IPS-NIHi11 (cell line): ENCODE results near the gene FAF1.
A peak's percentile ranks its signal among the peaks of the same experiment; 100 is the strongest.
"Not testable (repeated sequence)": the region's sequence is repeated elsewhere in the genome, so short reads cannot be mapped to it uniquely, and the experiment has no call there.

ENCODE experiments used
- DNase-seq: peaks from one replicate; pipeline ENCODE4 v3.0.0; 2012; ENCODE audit warnings: mixed read lengths, low spot score

Gene FAF1

GRCh38 chr1:50907610-50908009, 52.5 kb downstream of the FAF1 start:
- not testable (repeated sequence) for DNase-seq

- DNase-seq = not testable (repeated sequence)
These were observed 54.0 kb downstream of the FAF1 start for GRCh38 chr1:50906050-50906449.

DNA sequence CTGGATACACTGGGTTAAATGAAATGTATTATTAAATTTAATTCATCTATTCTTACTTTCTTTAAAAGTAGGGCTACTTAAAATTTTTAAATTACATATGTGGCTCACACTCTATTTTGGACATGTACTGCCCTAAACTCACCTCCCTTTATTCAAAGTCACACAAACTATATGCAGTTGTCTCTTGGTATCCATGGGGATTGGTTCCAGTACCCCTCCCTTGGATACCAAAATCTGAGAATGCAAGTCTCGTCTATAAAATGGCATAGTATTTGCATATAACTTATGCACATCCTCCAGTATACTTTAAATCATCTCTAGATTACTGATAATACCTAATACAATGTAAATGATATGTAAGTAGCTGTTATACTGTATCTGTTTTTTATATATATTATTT, 57.6 kb downstream of the FAF1 start:
- no peak for DNase-seq

DNA sequence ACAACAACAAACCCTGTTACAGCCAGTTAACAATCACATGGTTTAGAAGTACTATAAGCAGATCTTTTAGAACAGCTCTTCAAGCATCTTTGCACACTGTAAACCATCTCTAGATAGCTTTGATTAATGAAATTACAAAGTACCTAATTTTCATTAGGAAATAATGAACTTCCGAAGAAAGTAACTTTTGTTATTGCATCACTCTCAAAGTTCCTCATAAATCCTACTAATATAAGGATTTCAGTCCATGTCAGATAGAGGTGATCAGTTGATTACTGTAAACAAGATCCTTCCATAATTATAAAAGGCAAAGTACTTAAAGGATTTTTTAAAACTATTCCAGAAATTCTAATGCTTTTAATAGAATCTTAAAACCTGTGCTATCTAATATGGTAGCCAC, 58.2 kb downstream of the FAF1 start:
- no peak for DNase-seq

GRCh38 chr1:50898773-50899172, 61.3 kb downstream of the FAF1 start:
- no peak for DNase-seq

- no peak for DNase-seq
These were observed 65.7 kb downstream of the FAF1 start for GRCh38 chr1:50894340-50894739.

GRCh38 chr1:50893466-50893865, 66.6 kb downstream of the FAF1 start:
- DNase-seq = no peak

DNA sequence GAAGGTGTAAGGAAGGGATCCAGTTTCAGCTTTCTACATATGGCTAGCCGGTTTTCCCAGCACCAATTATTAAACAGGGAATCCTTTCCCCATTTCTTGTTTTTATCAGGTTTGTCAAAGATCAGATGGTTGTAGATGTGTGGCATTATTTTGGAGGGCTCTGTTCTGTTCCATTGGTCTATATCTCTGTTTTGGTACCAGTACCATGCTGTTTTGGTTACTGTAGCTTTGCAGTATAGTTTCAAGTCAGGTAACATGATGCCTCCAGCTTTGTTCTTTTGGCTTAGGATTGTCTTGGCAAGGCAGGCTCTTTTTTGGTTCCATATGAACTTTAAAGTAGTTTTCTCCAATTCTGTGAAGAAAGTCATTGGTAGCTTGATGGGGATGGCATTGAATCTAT, 72.5 kb downstream of the FAF1 start:
- not testable (repeated sequence) for DNase-seq

GRCh38 chr1:50880373-50880772, 79.7 kb downstream of the FAF1 start:
- DNase-seq = no peak

GRCh38 chr1:50879137-50879536, 80.9 kb downstream of the FAF1 start:
- DNase-seq = no peak

- no peak for DNase-seq
These were observed 81.6 kb downstream of the FAF1 start for GRCh38 chr1:50878434-50878833.

- DNase-seq = no peak
These were observed 82.4 kb downstream of the FAF1 start for GRCh38 chr1:50877641-50878040.

- DNase-seq = peak; percentile 44
These were observed 86.4 kb downstream of the FAF1 start for GRCh38 chr1:50873458-50874187.

DNA sequence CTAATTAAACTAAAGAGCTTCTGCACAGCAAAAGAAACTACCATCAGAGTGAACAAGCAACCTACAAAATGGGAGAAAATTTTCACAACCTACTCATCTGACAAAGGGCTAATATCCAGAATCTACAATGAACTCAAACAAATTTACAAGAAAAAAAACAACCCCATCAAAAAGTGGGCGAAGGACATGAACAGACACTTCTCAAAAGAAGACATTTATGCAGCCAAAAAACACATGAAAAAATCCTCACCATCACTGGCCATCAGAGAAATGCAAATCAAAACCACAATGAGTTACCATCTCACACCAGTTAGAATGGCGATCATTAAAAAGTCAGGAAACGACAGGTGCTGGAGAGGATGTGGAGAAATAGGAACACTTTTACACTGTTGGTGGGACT, 95.2 kb downstream of the FAF1 start:
- DNase-seq = not testable (repeated sequence)

DNA sequence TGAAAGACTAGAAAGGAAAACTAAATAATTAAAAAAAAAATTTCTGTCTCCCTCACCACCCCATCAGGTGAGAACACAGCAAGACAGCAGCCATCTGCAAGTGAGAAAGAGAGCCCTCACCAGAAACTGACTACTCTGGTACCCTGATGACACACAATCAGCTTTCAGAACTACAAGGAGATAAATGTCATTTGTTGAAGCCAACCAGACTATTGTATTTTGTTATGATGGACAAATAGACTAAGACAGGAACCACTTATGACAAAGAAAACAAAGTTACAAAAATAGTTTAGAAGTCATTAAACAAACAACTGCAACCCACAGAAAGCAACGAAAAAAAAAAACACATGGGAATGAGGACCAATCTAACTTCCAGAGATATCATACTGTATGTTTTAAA, 98.3 kb downstream of the FAF1 start:
- no peak for DNase-seq

GRCh38 chr1:50860702-50861101, 99.4 kb downstream of the FAF1 start:
- DNase-seq = no peak

GRCh38 chr1:50860256-50860655, 99.8 kb downstream of the FAF1 start:
- DNase-seq = no peak

DNA sequence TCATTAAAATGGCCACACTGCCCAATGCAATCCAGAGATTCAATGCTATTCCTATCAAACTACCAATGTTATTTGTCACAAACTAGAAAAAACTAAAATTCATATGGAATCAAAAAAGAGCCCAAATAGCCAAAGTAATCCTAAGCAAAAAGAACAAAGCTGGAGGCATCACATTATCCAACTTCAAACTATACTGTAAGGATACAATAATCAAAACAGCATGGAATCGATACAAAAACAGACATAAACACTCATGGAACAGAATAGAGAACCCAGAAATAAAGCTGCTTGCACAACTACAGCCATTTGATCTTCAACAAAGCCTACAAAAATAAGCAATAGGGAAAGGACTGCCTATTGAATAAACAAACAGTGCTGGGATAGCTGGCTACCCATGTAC, 100.4 kb downstream of the FAF1 start:
- DNase-seq = no peak

- DNase-seq = no peak
These were observed 101.3 kb downstream of the FAF1 start for GRCh38 chr1:50858761-50859160.

- no peak for DNase-seq
These were observed 102.4 kb downstream of the FAF1 start for GRCh38 chr1:50857702-50858101.

GRCh38 chr1:50853325-50853724, 106.7 kb downstream of the FAF1 start:
- no peak for DNase-seq

- DNase-seq = no peak
These were observed 107.2 kb downstream of the FAF1 start for GRCh38 chr1:50852889-50853288.

GRCh38 chr1:50851466-50851865, 108.6 kb downstream of the FAF1 start:
- DNase-seq = no peak

GRCh38 chr1:50851034-50851433, 109.0 kb downstream of the FAF1 start:
- no peak for DNase-seq
